Erythroblast (primary cell): ENCODE results near the gene LOXL4.

Experiments
- DNase-seq, 2 experiments: peaks; one replicate each; lab custom pipeline; 2025; lab: John Stamatoyannopoulos, UW
- GATA1 ChIP-seq: IDR thresholded peaks from 2 replicates; pipeline ENCODE4 v1.6.1; 2011; ENCODE audit warnings: low read depth, mild to moderate bottlenecking, control low read depth, low read length, moderate library complexity
- POLR2A ChIP-seq: IDR thresholded peaks from 2 replicates; pipeline ENCODE4 v1.6.1; 2011; ENCODE audit warnings: mild to moderate bottlenecking, low read length

Gene LOXL4

GRCh38 chr10:98267894-98268693, at the start of gene LOXL4:
Gene LOXL4, minus strand, starts transcription at chr10:98268194. Its CDS starts 5,175 bp downstream, at chr10:98263019.
- DNase-seq = peak; percentile 51 to 65
- TF ChIP-seq GATA1 (no peak), POLR2A (no peak)

GRCh38 chr10:98316661-98317060, 48.7 kb upstream of the LOXL4 start:
- DNase-seq = no peak
- TF ChIP-seq GATA1 = no peak
- no peak for TF ChIP-seq POLR2A

- TF ChIP-seq POLR2A (no peak), GATA1 (no peak)
- DNase-seq = no peak
Measured at GRCh38 chr10:98316170-98316569, 48.2 kb upstream of the LOXL4 start.

- DNase-seq = no peak
- TF ChIP-seq POLR2A (no peak), GATA1 (no peak)
Measured at GRCh38 chr10:98314532-98315284, 46.7 kb upstream of the LOXL4 start.

- TF ChIP-seq POLR2A = no peak
- TF ChIP-seq GATA1 = no peak
- DNase-seq = no peak
Measured at GRCh38 chr10:98313598-98313997, 45.6 kb upstream of the LOXL4 start.

GRCh38 chr10:98312822-98313221, 44.8 kb upstream of the LOXL4 start:
- no peak for DNase-seq

GRCh38 chr10:98312349-98312748, 44.4 kb upstream of the LOXL4 start:
- TF ChIP-seq GATA1 (no peak), POLR2A (no peak)
- no peak for DNase-seq

More at GRCh38 chr10:98312822-98313221, 44.8 kb upstream of the LOXL4 start:
- TF ChIP-seq GATA1 (no peak), POLR2A (no peak)

- DNase-seq = no peak
- TF ChIP-seq POLR2A (no peak), GATA1 (no peak)
Measured at GRCh38 chr10:98310701-98311100, 42.7 kb upstream of the LOXL4 start.

GRCh38 chr10:98309366-98310355, 41.7 kb upstream of the LOXL4 start:
- peak; percentile 42 to 70 for DNase-seq
- no peak for TF ChIP-seq GATA1
- no peak for TF ChIP-seq POLR2A

- peak; percentile 5 to 10 for DNase-seq
- TF ChIP-seq GATA1 (no peak), POLR2A (no peak)
Measured at GRCh38 chr10:98308669-98309365, 40.8 kb upstream of the LOXL4 start.

- TF ChIP-seq GATA1 (no peak), POLR2A (no peak)
- DNase-seq = no peak
Measured at GRCh38 chr10:98307916-98308541, 40.0 kb upstream of the LOXL4 start.

- DNase-seq = peak in 1 of 2 experiments; percentile 8
Measured at GRCh38 chr10:98306501-98306900, 38.5 kb upstream of the LOXL4 start.

DNA sequence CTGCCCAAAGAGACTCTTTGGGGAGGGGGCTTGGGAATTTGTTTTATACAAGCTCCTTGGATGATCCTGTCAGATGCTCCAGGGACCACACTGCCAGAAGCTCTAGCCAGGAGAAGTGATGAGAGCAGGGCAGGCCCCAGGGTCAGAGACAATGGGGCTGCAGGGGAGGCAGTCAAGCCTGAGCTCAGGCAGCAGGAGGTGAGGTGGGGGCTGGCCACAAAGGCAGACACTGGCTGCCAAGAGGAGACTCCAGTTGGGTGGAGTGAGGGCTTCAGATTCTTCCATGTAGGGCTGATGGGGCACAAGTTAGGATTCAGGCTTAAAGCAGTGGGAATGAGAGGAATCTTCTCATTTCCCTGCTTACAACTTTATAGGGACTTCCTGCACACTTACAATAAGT, 35.6 kb upstream of the LOXL4 start:
- DNase-seq = no peak
- TF ChIP-seq GATA1 (no peak), POLR2A (no peak)

More at GRCh38 chr10:98306501-98306900, 38.5 kb upstream of the LOXL4 start:
- TF ChIP-seq GATA1 = no peak
- TF ChIP-seq POLR2A = no peak
